ENCODE results near the gene WNK2.
"Not testable (repeated sequence)": the region's sequence is repeated elsewhere in the genome, so short reads cannot be mapped to it uniquely, and the experiment has no call there.

Gene WNK2

GRCh38 chr9:93305497-93306020 is 121.6 kb downstream of the WNK2 start:
- DNase-seq (ENCODE audit: low read depth in 4 of 4, low spot score in 1 of 4): no peak

DNA sequence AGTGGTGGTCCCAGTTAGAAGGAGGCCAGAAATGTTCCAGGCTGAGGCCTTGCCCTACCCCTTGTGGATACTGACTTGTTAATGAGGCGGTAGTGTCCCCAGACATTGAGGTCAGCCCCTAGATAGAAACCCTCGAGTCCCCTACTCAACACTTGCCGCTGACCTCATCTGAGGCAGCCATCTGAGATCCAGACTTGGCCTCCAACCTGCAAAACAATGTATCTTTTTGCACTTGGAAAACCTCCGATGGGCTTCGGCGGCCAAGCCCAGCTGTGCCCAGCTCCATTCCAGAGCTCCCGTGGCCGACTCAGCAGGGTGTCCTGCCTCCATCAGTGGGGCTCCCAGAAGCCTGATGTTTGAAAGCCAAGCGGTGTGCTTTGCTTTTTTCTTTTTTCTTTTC is 122.1 kb downstream of the WNK2 start:
- no peak for DNase-seq (ENCODE audit: low read depth in 4 of 4, low spot score in 1 of 4)

DNA sequence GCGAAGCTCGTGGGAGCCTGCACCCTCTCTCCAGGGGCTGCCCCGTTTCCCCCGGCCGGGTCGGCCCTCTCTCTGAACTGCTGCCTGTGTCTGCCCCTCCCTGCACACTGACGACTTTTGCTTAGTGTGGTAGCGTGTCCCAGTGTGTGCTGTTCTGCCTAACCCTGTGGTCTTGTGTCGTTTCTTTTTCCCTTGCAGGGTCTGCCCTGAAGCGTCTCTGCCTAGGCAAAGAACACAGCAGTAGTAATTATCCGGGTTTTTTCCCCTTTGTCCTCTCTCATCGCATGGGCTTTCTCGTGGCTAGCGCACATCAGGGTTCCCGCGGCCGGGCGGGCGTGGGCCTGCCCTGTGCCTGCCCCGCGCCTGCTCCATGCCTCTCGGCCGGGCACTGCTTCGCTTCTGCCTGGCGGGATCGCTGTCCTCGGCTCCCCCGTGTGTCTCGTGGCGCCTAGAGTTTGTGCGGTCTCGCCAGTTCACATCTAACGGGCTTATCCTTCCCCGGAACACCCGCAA is 122.7 kb downstream of the WNK2 start:
- no peak for DNase-seq (ENCODE audit: low read depth in 4 of 4, low spot score in 1 of 4)

DNA sequence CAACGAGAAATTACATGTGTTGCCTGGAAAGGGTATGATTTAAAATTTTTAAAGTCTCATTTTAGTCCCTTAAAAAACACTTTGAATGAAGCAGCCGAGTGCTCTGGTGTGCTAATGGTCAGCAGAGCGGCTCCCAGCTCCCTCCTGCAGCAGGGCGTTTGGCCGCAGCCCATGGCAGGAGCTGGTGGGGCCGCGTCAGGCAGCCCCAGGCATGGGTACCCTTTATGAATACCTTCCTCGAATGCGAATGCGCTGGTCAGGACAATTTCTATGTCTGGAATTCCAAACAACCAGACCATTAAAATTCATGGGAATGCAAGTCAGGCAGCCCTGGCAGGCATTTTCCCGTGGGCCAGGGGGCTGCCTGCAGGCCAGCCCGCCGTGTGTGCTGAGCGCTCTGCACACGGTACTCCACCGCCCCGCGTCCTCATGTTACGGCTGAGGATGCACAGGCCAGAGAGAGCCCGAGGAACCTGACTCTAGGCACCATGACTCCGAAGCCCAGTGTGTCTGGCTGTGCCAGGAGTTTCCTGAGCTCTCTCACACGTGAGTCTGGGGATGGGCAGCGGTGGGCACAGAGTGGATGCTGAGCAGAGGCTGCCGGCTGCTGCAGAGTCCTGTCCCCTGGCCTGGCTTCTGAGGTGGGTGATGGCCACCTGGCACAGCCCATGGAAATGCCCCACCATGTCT is 123.7 kb downstream of the WNK2 start:
- DNase-seq (ENCODE audit: low read depth in 4 of 4, low spot score in 1 of 4): no peak

- DNase-seq (ENCODE audit: low read depth in 4 of 4, low spot score in 1 of 4): no peak
Observed at GRCh38 chr9:93308158-93308602, 124.2 kb downstream of the WNK2 start.

DNA sequence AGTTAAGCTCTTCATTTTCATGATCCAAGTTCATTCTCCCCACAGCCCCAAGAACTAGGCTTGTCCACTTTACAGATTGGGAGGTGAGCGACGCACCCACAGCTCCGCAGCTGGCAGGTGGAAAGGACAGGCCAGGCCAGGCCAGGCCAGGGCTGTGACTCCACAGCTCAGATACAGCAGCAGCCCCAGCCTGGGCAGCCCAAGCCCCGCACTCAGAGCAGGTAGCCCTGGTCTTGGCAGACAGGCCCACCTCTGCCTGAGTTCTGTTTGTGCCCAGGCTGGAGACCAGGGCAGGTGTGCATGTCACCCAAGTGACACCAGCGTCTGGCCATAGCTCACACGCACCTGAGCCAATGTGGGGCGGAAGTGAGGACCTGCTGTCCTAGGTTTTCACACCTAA is 124.7 kb downstream of the WNK2 start:
- DNase-seq (ENCODE audit: low read depth in 4 of 4, low spot score in 1 of 4): no peak

- DNase-seq (ENCODE audit: low read depth in 4 of 4, low spot score in 1 of 4): no peak
Observed at GRCh38 chr9:93309889-93310425, 126.0 kb downstream of the WNK2 start.

DNA sequence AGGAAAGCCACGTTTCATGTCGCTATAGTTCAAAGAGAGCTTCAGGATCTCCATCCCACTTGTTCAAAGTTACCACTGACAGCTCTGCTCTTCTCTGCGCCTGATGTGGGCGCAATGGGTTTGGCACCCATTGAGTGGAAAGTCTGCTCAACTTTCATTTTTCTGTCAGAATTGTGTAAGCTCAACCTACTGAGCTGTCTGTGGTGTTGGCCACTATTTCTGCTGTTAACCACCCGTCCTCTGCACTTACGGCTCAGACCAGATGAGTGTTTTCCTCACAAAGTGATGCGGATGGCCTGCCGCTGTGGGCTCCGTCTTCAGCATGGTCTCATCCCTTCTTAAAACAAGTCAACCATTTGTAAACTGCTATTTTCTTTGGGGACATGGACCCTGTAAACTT is 131.2 kb downstream of the WNK2 start:
- no peak for DNase-seq (ENCODE audit: low read depth in 4 of 4, low spot score in 1 of 4)

GRCh38 chr9:93315960-93316359 is 132.0 kb downstream of the WNK2 start:
- no peak for DNase-seq (ENCODE audit: low read depth in 4 of 4, low spot score in 1 of 4)

GRCh38 chr9:93316726-93317494 is 133.0 kb downstream of the WNK2 start:
- no peak for DNase-seq (ENCODE audit: low read depth in 4 of 4, low spot score in 1 of 4)

DNA sequence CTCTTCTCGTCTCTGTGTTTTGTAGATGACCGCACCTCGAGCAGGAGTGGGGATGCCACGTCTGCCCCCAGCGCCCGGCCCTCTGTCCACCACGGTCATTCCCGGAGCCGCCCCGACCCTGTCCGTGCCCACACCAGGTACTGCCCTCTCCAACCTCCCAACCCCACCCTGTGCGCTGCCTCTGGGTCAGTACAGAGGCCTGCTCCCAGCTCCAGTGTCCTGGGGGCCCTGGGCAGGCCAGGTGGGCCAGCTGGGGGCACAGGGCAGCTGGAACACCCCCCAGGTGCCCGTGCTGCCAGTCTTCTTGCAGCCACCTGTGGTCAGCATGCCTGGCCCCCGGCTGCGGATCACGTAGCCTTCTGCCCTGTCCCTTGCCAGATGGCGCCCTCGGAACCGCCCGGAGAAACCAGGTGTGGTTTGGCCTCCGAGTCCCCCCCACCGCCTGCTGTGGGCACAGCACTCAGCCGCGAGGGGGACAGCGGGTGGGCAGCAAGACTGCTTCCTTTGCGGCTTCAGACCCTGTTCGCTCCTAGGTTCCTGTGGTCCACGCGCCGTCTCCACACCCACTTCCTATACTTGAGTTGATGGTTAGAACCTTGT is 133.7 kb downstream of the WNK2 start:
- no peak for DNase-seq (ENCODE audit: low read depth in 4 of 4, low spot score in 1 of 4)

GRCh38 chr9:93318480-93318879 is 134.5 kb downstream of the WNK2 start:
- DNase-seq (ENCODE audit: low read depth in 4 of 4, low spot score in 1 of 4): no peak

DNA sequence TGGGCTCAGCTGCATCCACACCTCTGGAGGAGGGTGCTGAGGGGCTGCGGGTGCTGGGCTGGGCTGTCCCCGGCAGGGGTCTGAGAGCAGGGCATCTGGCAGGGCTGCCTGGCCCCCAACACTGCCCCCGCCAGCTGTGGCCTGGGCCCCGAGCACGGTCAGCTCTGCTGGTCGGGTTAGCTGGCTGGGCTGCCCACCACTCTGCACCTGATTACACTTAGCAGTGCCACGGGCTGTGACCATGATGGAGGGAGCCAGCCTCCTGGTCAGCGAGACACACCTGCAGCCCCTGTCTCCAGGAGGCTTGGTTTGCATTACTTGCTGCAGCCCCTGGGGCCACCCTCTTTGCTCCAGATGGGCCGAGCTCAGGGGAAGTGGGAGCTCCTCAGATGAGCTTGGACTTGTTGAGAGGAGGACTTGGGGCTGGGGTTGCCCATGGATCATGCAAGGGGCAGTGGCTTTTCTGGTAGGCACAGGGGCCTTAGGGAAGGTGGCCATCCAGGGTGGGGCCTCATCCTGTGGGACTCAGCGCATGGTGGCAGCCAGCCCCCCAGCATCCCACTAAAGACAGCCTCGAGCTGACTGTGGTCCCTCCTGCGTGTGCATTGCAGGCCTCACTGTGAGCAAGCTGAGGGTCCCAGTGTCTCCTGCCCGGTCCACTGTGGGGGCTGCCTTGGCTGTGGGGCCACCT is 135.5 kb downstream of the WNK2 start:
- DNase-seq (ENCODE audit: low read depth in 4 of 4, low spot score in 1 of 4): no peak

- DNase-seq (ENCODE audit: low read depth in 4 of 4, low spot score in 1 of 4): no peak
Observed at GRCh38 chr9:93319992-93320500, 136.1 kb downstream of the WNK2 start.

DNA sequence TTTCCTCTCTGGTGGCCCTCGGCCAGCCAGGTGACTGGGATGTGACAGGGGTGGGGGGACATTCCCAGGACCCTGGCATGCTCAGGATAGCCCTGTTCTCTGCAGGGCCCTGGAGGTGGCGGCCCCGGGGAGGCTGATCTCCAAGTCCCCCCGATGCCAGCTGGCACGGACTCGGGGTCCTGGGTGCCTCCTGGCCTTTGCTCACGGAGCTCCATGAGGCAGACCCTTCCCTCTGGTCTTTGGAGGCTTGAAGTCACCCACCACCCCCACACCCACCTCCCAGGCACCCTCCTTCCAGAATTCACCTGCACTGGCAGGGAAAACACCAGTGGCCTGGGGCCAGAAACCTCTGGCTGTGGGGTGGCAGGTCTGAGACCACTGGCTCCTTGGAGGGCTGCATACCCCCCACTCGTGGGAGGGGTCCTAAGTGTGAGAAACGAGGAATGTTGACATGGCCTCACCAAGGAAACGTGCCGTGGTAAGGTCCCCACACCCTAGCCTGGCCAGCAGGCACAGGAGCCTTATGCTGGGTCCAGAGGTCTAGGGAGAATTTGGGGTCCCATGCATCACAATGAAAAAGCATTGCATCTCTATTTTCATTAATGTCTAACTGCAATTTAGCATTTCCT is 136.8 kb downstream of the WNK2 start:
- no peak for DNase-seq (ENCODE audit: low read depth in 4 of 4, low spot score in 1 of 4)

- no peak for DNase-seq (ENCODE audit: low read depth in 4 of 4, low spot score in 1 of 4)
Observed at GRCh38 chr9:93321220-93321610, 137.3 kb downstream of the WNK2 start.

DNA sequence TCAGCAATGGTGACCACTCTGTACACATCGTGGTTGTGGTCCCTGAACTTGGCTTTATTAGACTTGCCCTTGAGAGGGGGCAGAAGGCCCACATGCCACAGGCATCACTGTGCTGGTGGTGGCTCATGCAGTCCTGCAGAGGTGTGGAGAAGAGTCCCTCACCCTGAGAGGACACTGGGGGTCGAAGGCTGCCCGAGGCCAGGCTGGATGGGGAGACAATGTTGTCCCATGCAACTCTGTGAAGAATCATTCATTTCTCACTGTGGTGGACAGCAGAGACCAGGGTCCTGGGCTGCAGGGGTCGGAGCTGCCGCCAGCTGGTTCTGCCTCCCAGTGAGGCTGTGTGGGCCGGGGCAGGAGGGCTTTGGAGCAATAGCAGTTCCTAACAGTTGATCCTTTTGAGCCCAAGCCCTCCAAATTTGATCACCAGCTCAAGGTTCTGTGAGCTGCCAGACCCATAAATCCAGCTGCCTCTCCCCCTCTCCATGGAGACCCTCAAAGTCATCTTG is 139.6 kb downstream of the WNK2 start:
- DNase-seq (ENCODE audit: low read depth in 4 of 4, low spot score in 1 of 4): not testable (repeated sequence)

DNA sequence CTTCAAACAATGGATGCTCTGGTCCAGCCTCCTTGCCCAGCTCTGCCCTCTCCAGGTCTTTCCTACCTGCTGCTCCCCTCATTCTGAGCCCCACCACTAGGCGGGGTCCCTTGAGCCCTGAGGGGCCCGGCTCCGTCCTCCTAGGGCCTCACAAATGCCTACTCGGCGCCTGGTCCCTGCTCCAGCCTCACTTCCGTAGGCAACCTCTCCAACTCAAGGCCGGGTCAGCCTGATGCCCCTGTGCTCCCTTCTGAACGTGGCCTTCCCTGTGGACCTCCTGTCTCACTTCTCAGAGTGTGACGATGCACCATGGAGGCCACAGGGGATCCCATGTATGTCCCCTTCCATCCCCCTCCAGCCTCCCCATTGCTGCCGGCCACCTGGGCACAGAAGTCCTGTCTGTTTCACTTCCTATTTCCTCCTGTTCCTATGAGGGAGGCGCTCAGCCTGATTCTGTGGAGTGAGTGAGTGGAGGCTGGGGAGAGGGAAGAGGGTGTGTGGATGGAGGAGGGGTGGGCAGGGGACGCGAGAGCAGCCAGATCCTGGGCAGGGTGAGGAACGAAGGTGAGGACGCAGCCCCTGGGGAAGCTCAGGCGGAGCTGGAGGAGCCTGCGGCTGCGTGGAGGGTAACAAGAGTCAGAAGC is 140.4 kb downstream of the WNK2 start:
- DNase-seq (ENCODE audit: low read depth in 4 of 4, low spot score in 1 of 4): no peak

- no peak for DNase-seq (ENCODE audit: low read depth in 4 of 4, low spot score in 1 of 4)
Observed at GRCh38 chr9:93325307-93326035, 141.5 kb downstream of the WNK2 start.
